ENCODE measurements around the gene PPP1R27. TPM values are rescaled to one million over a fixed set of nuclear protein-coding genes. Genes with fewer than 3 reads are reported as not detected.

Gene PPP1R27
- total RNA-seq, 4 donors from 2014 or later, result 2.6 TPM; not detected in 3

DNA sequence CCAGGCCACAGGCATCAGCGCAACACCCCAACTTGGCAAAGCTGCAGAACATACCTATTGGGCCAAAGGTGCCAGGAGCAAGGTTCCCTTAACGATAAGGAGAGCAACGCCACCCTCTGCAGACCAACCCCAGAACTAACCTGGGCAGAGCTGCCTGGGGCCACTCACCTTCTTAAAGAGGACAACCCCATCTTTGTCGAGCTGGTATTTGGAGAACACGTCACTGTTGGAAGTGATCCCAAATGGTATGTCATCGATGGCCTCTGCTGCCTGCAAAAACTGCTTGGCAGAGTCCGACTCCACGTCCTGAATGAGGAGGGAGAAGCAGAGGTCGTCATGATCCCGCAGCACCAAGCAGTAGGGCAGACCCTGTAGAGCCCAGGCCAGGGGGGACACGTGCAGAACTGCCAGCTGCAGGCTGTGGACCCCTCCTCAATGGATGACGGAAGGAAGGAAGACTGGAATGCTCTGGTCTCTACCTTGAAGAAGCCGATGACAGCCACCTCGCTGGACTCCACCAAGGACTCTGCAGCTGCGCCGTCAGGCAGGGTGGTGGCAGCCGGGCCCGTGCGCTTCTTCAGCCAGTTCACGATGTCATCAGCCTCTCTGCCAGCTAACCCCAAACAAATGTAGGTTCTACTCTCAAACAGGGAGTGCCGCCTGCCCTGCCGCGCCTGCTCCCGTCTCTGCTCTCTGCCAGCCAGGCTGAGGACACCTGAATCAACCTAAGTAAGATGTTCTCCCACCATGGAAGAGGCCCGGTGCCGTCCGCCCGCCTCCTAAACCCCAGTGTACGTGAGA, 20.3 kb upstream of the PPP1R27 start:
- DNase-seq (ENCODE audit: low spot score in 2 of 2), result no peak
- no peaks in the 10 kb centered on the region for H3K9me3 ChIP-seq
- WGBS, 2 donors, result 68 to 74% methylated on average over 29 of the region's 29 CpGs
- no peak overlapping the region for H3K27ac ChIP-seq
- no peaks in the 10 kb centered on the region for H3K27me3 ChIP-seq
- H3K4me1 ChIP-seq, result peaks cover 0 to 46% (median 19%) of the 10 kb centered on the region in 4 donors
- TF ChIP-seq EP300 (IDR thresholded peaks at IDR 0.05) (no peak), POLR2A (IDR thresholded peaks at IDR 0.05) (no peak)
- TF ChIP-seq, protein P1, sequence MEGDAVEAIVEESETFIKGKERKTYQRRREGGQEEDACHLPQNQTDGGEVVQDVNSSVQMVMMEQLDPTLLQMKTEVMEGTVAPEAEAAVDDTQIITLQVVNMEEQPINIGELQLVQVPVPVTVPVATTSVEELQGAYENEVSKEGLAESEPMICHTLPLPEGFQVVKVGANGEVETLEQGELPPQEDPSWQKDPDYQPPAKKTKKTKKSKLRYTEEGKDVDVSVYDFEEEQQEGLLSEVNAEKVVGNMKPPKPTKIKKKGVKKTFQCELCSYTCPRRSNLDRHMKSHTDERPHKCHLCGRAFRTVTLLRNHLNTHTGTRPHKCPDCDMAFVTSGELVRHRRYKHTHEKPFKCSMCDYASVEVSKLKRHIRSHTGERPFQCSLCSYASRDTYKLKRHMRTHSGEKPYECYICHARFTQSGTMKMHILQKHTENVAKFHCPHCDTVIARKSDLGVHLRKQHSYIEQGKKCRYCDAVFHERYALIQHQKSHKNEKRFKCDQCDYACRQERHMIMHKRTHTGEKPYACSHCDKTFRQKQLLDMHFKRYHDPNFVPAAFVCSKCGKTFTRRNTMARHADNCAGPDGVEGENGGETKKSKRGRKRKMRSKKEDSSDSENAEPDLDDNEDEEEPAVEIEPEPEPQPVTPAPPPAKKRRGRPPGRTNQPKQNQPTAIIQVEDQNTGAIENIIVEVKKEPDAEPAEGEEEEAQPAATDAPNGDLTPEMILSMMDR (IDR thresholded peaks at IDR 0.05), result no peak
- no peak overlapping the region for H3K4me3 ChIP-seq
- H3K36me3 ChIP-seq, result peaks cover 0 to 89% (median 40%) of the 10 kb centered on the region in 3 donors

DNA sequence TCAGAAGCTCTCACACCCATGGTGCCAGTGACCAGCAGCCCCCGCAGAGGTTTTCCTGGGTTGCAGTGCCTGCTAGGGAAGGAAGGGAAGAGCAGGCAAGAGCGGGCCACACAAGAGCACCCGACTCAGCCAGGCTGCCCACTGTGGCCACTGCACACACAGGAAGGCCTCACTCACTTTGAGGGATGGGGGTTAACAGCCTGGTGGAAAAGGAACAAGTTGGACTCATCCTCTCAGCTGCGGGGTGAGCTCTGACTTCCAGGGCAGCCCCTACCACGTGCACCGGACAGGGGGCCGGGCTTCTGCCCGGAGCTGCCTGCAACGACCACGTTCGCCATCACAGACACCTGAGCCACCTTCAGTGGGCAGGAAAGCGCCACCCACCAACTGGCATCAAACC, 17.4 kb upstream of the PPP1R27 start:
- TF ChIP-seq, protein P1 (IDR thresholded peaks at IDR 0.05), result no peak
- TF ChIP-seq EP300 (IDR thresholded peaks at IDR 0.05), result no peak
- TF ChIP-seq POLR2A (IDR thresholded peaks at IDR 0.05), result no peak
- no peak overlapping the region for H3K27ac ChIP-seq
- H3K4me3 ChIP-seq, result no peak overlapping the region
- no peaks in the 10 kb centered on the region for H3K9me3 ChIP-seq
- H3K27me3 ChIP-seq, result no peaks in the 10 kb centered on the region
- peaks cover 0 to 21% (median 2%) of the 10 kb centered on the region in 4 donors for H3K4me1 ChIP-seq
- peaks cover 0 to 95% (median 45%) of the 10 kb centered on the region in 3 donors for H3K36me3 ChIP-seq
- DNase-seq (ENCODE audit: low spot score in 2 of 2), result no peak
- 86 to 91% methylated on average over 8 to 12 of the region's 12 CpGs for WGBS, 2 donors

DNA sequence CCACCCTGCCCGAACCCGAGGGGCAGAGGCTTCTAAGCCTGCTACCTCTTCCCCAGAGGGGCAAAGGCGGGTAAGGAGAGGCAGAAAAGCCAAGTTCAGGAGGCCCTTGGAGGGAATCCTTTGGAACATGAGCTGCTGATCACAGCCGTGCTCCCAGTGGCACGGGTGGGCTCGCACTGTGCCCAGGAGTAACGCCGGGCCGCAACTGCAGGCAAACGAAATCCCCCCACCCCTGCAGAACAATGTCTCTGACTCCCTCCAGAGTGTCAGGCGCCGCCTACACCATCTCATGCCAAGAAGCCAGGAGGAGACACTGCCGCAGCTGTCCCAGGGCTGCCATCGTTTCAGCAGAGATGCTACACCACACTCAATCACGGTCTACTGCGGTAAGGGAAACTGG, 16.6 kb upstream of the PPP1R27 start:
- H3K9me3 ChIP-seq, result no peaks in the 10 kb centered on the region
- no peaks in the 10 kb centered on the region for H3K27me3 ChIP-seq
- TF ChIP-seq POLR2A (IDR thresholded peaks at IDR 0.05) (no peak), EP300 (IDR thresholded peaks at IDR 0.05) (no peak)
- TF ChIP-seq, protein P1 (IDR thresholded peaks at IDR 0.05), result no peak
- H3K27ac ChIP-seq, result no peak overlapping the region
- peaks cover 3 to 97% (median 47%) of the 10 kb centered on the region in 3 donors for H3K36me3 ChIP-seq
- WGBS, 2 donors, result 91 to 92% methylated on average over 10 to 16 of the region's 16 CpGs
- H3K4me1 ChIP-seq, result peaks cover 0 to 15% (median 0%) of the 10 kb centered on the region in 4 donors
- DNase-seq (ENCODE audit: low spot score in 2 of 2), result no peak
- H3K4me3 ChIP-seq, result no peak overlapping the region

DNA sequence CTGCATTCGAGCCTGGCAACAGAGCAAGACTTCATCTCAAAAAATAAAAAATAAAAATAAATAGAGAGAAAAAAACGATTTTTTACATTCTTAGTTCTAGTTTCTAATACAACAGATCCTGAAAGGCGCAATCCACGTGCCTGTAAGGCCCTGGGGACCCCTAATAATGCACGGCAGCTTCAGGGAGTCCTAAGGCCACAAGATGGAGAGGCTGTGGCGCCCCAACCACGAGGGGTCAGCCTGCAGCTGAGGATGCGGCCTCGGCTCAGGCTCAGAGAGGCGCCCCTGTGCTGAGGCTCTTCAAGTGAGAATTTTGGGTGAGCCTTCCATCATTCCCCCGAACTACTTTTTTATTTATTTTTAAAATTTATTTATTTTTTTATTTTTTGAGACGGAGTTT, 14.6 kb upstream of the PPP1R27 start:
- Histone ChIP-seq H3K4me1 (no peaks in the 10 kb centered on the region), H3K27me3 (no peaks in the 10 kb centered on the region), H3K9me3 (no peaks in the 10 kb centered on the region), H3K36me3 (peaks cover 8 to 97% (median 56%) of the 10 kb centered on the region in 3 donors), H3K4me3 (no peak overlapping the region), H3K27ac (no peak overlapping the region)
- DNase-seq (ENCODE audit: low spot score in 2 of 2), result no peak
- 90 to 91% methylated on average over 12 of the region's 12 CpGs for WGBS, 2 donors
- TF ChIP-seq, protein P1 (IDR thresholded peaks at IDR 0.05), result no peak
- TF ChIP-seq EP300 (IDR thresholded peaks at IDR 0.05) (no peak), POLR2A (IDR thresholded peaks at IDR 0.05) (no peak)

Measured in tibial nerve (tissue), 4 donors.